H1 (cell line): ENCODE measurements around the gene DDX43. TPM values are rescaled to one million over a fixed set of nuclear protein-coding genes. Genes with fewer than 3 reads are reported as not detected.

ENCODE experiments used
- CTCF ChIA-PET: fragments of 300-600 bp; sonication (Branson Sonifier 250); formaldehyde crosslinking; loops from one replicate; lab custom pipeline; 2021; ENCODE audit not compliant: partially characterized antibody; lab: Charles Lee
- POLR2A ChIA-PET: fragments of 300-600 bp; sonication (Branson Sonifier 250); formaldehyde crosslinking; loops from one replicate; lab custom pipeline; 2021; ENCODE audit warnings: inconsistent platforms; ENCODE audit not compliant: partially characterized antibody; lab: Charles Lee
- DNase-seq, 2 experiments: peaks; one replicate each; pipeline versions ENCODE4 v3.0.0 to v3.0.0-alpha.2; 2010 to 2022; ENCODE audit warnings: low spot score in 2 of 2, low read depth in 1 of 2, mixed read lengths in 1 of 2
- FAIRE-seq: peaks from 2 replicates; lab custom pipeline; 2011; peaks lifted over from hg19 to GRCh38; lab: Jason Lieb, UNC
- H2AFZ ChIP-seq: 2 replicates; pipeline ENCODE4 v1.8.1; 2012; ENCODE audit warnings: low read length, inconsistent platforms
- H2AK5ac ChIP-seq: 2 replicates; pipeline ENCODE4 v1.6.1; 2013; ENCODE audit warnings: low read depth, low read length
- H2BK120ac ChIP-seq: replicated peaks from 2 replicates; pipeline ENCODE3; 2013; ENCODE audit warnings: low read depth, low read length, inconsistent platforms
- H2BK12ac ChIP-seq: 2 replicates; pipeline ENCODE4 v1.6.1; 2013; ENCODE audit warnings: low read depth, low read length
- H2BK15ac ChIP-seq: 2 replicates; pipeline ENCODE4 v1.6.1; 2013; ENCODE audit warnings: low read length
- H2BK20ac ChIP-seq: 2 replicates; pipeline ENCODE4 v1.6.1; 2013; ENCODE audit warnings: low read length
- H2BK5ac ChIP-seq: 2 replicates; pipeline ENCODE4 v1.6.1; 2013; ENCODE audit warnings: low read depth, low read length
- H3K14ac ChIP-seq: 2 replicates; pipeline ENCODE4 v1.6.1; 2013; ENCODE audit warnings: inconsistent platforms; ENCODE audit not compliant: insufficient read length
- H3K18ac ChIP-seq: 2 replicates; pipeline ENCODE4 v1.6.1; 2013; ENCODE audit warnings: low read length; ENCODE audit errors: extremely low read depth
- H3K23ac ChIP-seq: 2 replicates; pipeline ENCODE4 v1.6.1; 2013; ENCODE audit warnings: inconsistent platforms; ENCODE audit not compliant: insufficient read length
- H3K23me2 ChIP-seq: 2 replicates; pipeline ENCODE4 v1.6.1; 2013; ENCODE audit warnings: low read depth, low read length
- H3K27ac ChIP-seq: 2 replicates; pipeline ENCODE4 v1.6.1; 2011; ENCODE audit warnings: low read depth, low read length, inconsistent platforms
- H3K27me3 ChIP-seq, 4 experiments: replicated peaks in 1 of 4; 1 replicate in 1 of 4; 2 replicates in 3 of 4; pipeline versions ENCODE4 v1.6.1 to v1.8.1; 2011 to 2013; ENCODE audit warnings: low read length in 3 of 4, mild to moderate bottlenecking in 3 of 4, inconsistent platforms in 2 of 4, mixed read lengths in 2 of 4, moderate library complexity in 1 of 4; ENCODE audit not compliant: control insufficient read depth in 3 of 4, insufficient read depth in 3 of 4; ENCODE audit errors: extremely low read depth in 1 of 4
- H3K36me3 ChIP-seq, 4 experiments: 2 replicates each; pipeline versions ENCODE4 v1.6.1 to v1.8.1; 2011 to 2013; ENCODE audit warnings: mild to moderate bottlenecking in 4 of 4, low read length in 3 of 4, moderate library complexity in 2 of 4, control low read depth in 1 of 4, inconsistent platforms in 1 of 4; ENCODE audit not compliant: insufficient read depth in 4 of 4, control insufficient read depth in 2 of 4
- H3K4ac ChIP-seq: replicated peaks from 2 replicates; pipeline ENCODE3; 2013; ENCODE audit warnings: low read length, low read depth, mixed read lengths, inconsistent platforms; ENCODE audit not compliant: insufficient read length
- H3K4me1 ChIP-seq, 4 experiments: replicated peaks in 1 of 4; 1 replicate in 1 of 4; 2 replicates in 3 of 4; pipeline versions ENCODE4 v1.6.1 to v1.8.1; 2011 to 2013; ENCODE audit warnings: low read length in 3 of 4, inconsistent platforms in 2 of 4, mixed read lengths in 1 of 4; ENCODE audit not compliant: insufficient read depth in 4 of 4, control insufficient read depth in 3 of 4
- H3K4me2 ChIP-seq, 2 experiments: 2 replicates each; pipeline versions ENCODE4 v1.6.1 to v1.8.1; 2011 to 2013; ENCODE audit warnings: low read depth in 2 of 2, low read length in 2 of 2, control low read depth in 1 of 2, inconsistent platforms in 1 of 2, mild to moderate bottlenecking in 1 of 2; ENCODE audit not compliant: insufficient read depth in 1 of 2
- H3K4me3 ChIP-seq, 4 experiments: fragments of 200-600, 300-600 bp in 1 of 4; sonication (generic), shearing (Covaris generic), sonication (Bioruptor Twin) in 1 of 4; 2 replicates each; pipeline versions ENCODE4 v1.5.1 to v1.8.1; 2011 to 2016; ENCODE audit warnings: low read length in 4 of 4, low read depth in 3 of 4, control low read depth in 2 of 4, inconsistent platforms in 2 of 4, mild to moderate bottlenecking in 2 of 4, mixed read lengths in 1 of 4, moderate library complexity in 1 of 4; ENCODE audit not compliant: insufficient read depth in 2 of 4; ENCODE audit errors: extremely low read depth in 1 of 4
- H3K56ac ChIP-seq: replicated peaks from 2 replicates; pipeline ENCODE3; 2013; ENCODE audit warnings: low read depth, mild to moderate bottlenecking, mixed read lengths, low read length, inconsistent platforms; ENCODE audit not compliant: insufficient read length
- H3K79me1 ChIP-seq: 2 replicates; pipeline ENCODE4 v1.6.1; 2013; ENCODE audit warnings: low read depth, low read length, control low read depth
- H3K79me2 ChIP-seq, 2 experiments: 2 replicates each; pipeline versions ENCODE4 v1.6.1 to v1.8.1; 2012 to 2013; ENCODE audit warnings: low read length in 2 of 2, mild to moderate bottlenecking in 2 of 2, inconsistent platforms in 1 of 2; ENCODE audit not compliant: insufficient read depth in 2 of 2, control insufficient read depth in 1 of 2
- H3K9ac ChIP-seq, 4 experiments: replicated peaks in 1 of 4; 1 replicate in 1 of 4; 2 replicates in 3 of 4; pipeline versions ENCODE4 v1.6.1 to v1.8.1; 2011 to 2013; ENCODE audit warnings: low read depth in 3 of 4, low read length in 3 of 4, control low read depth in 2 of 4, mild to moderate bottlenecking in 2 of 4, moderate library complexity in 2 of 4, inconsistent platforms in 1 of 4; ENCODE audit errors: extremely low read depth in 1 of 4
- H3K9me3 ChIP-seq, 2 experiments: 2 replicates each; pipeline versions ENCODE4 v1.6.1 to v1.8.1; 2012 to 2013; ENCODE audit warnings: mild to moderate bottlenecking in 2 of 2, moderate library complexity in 2 of 2, control low read depth in 1 of 2, inconsistent platforms in 1 of 2, low read depth in 1 of 2, low read length in 1 of 2, mixed read lengths in 1 of 2; ENCODE audit not compliant: insufficient read depth in 2 of 2
- H4K20me1 ChIP-seq, 2 experiments: replicated peaks in 1 of 2; 2 replicates each; pipeline versions ENCODE3 to v1.8.1; 2011 to 2013; ENCODE audit warnings: inconsistent platforms in 2 of 2, low read length in 2 of 2, mild to moderate bottlenecking in 1 of 2; ENCODE audit not compliant: insufficient read depth in 2 of 2, control insufficient read depth in 1 of 2
- H4K5ac ChIP-seq: 2 replicates; pipeline ENCODE4 v1.6.1; 2013; ENCODE audit warnings: low read length, low read depth, mixed read lengths, inconsistent platforms; ENCODE audit not compliant: insufficient read length
- H4K8ac ChIP-seq: 2 replicates; pipeline ENCODE4 v1.8.0; 2013; ENCODE audit warnings: mild to moderate bottlenecking, moderate library complexity, low read length, inconsistent platforms; ENCODE audit not compliant: insufficient read depth; ENCODE audit errors: extremely low read depth
- H4K91ac ChIP-seq: replicated peaks from 2 replicates; pipeline ENCODE3; 2013; ENCODE audit warnings: low read length, mixed read lengths, inconsistent platforms; ENCODE audit not compliant: insufficient read length
- BACH1 ChIP-seq: IDR thresholded peaks from 2 replicates; pipeline ENCODE4 v1.6.1; 2012; ENCODE audit warnings: low read length, improper control_type of control experiment
- BCL11A ChIP-seq, 2 experiments: IDR thresholded peaks; one replicate each; pipeline ENCODE4 v1.6.1; 2011; ENCODE audit warnings: low read depth in 2 of 2, low read length in 2 of 2, mild to moderate bottlenecking in 2 of 2
- FOSL1 ChIP-seq: IDR thresholded peaks from 2 replicates; pipeline ENCODE4 v1.6.1; 2011; ENCODE audit warnings: mild to moderate bottlenecking, low read depth, low read length, moderate library complexity; ENCODE audit not compliant: insufficient read depth
- GTF2F1 ChIP-seq: IDR thresholded peaks from 2 replicates; pipeline ENCODE4 v1.6.1; 2012; ENCODE audit warnings: low read depth, low read length, improper control_type of control experiment, borderline replicate concordance
- NRF1 ChIP-seq: IDR thresholded peaks from 2 replicates; pipeline ENCODE4 v1.6.1; 2011; ENCODE audit warnings: mild to moderate bottlenecking, low read depth, low read length, improper control_type of control experiment
- RAD21 ChIP-seq, 2 experiments: IDR thresholded peaks in 1 of 2; conservative IDR thresholded peaks in 1 of 2; 2 replicates each; pipeline ENCODE4 v1.6.1; 2011; ENCODE audit warnings: low read depth in 2 of 2, low read length in 2 of 2, improper control_type of control experiment in 1 of 2, inconsistent platforms in 1 of 2, mild to moderate bottlenecking in 1 of 2, moderate library complexity in 1 of 2
- SP4 ChIP-seq: IDR thresholded peaks from 2 replicates; pipeline ENCODE4 v1.6.1; 2012; ENCODE audit warnings: low read length, inconsistent platforms
- TAF7 ChIP-seq: optimal IDR thresholded peaks from 2 replicates; pipeline ENCODE3; 2011; ENCODE audit warnings: low read depth, mild to moderate bottlenecking, inconsistent platforms, low read length, moderate library complexity, borderline replicate concordance
- TCF12 ChIP-seq: IDR thresholded peaks from 2 replicates; pipeline ENCODE4 v1.6.1; 2011; ENCODE audit warnings: low read depth, mild to moderate bottlenecking, low read length
- WGBS, 2 experiments: shearing (Covaris generic) in 1 of 2; methylation state at CpG; one replicate each; pipeline versions ENCODE4 v1.1.6 to v1.1.7; 2013 to 2015; ENCODE audit warnings: low lambda C conversion rate in 2 of 2, mixed read lengths in 2 of 2, inconsistent platforms in 1 of 2, low coverage in 1 of 2, missing lambda C conversion rate in 1 of 2; ENCODE audit not compliant: insufficient replicate concordance in 2 of 2, insufficient coverage in 1 of 2, insufficient read length in 1 of 2; ENCODE audit errors: extremely low coverage in 1 of 2, missing lambda C conversion rate in 1 of 2; 5-methylcytosine and 5-hydroxymethylcytosine counted together
- polyA plus RNA-seq, 7 experiments: library from polyadenylated mRNA; depleted of rRNA in 3 of 7; stranded (reverse) in 5 of 7; unstranded in 2 of 7; fragments of >200 nt in 5 of 7; fragments of 200-250 nt in 2 of 7; gene quantifications; 1 replicate in 5 of 7; 2 replicates in 1 of 7; 4 replicates in 1 of 7; pipeline versions ENCODE4 v1.2.1 to v1.2.3, GENCODE V29; 2011 to 2013; ENCODE audit warnings: missing spikeins in 2 of 7, mixed read lengths in 2 of 7
- total RNA-seq: library from RNA; stranded (reverse); fragmentation: NEBNext Ultra II Directional; extraction: Animal tissue kit (Norgen Biotek cat#: 25700); gene quantifications from 2 replicates; pipeline ENCODE4 v1.2.1, GENCODE V29; 2021
- TF ChIP-seq, protein P1 (sequence below): IDR thresholded peaks from 2 replicates; pipeline ENCODE4 v1.6.1; 2011; ENCODE audit warnings: low read length, improper control_type of control experiment

The DDX43 gene
- total and polyA plus RNA-seq, 2 of the 8 experiments (the other 6 are each of a cell fraction or from before 2014, with no cell fraction given), result 0.05 TPM; not detected in 1

- H3K4me1 ChIP-seq, result no peaks in the 10 kb centered on the region
- no peak overlapping the region for H3K23ac ChIP-seq
- no peak overlapping the region for H3K27ac ChIP-seq
- no peak overlapping the region for H4K8ac ChIP-seq
- CTCF ChIA-PET, result interaction anchor here (1.1 kb wide), 1 partner anchor 66 kb away, joined by 3 read pairs; no protein-coding TSS in a partner anchor
- H3K14ac ChIP-seq, result no peak overlapping the region
- no peak overlapping the region for H4K5ac ChIP-seq
- no peak overlapping the region for H2BK12ac ChIP-seq
- H3K9me3 ChIP-seq, result no peaks in the 10 kb centered on the region
- H3K23me2 ChIP-seq, result peaks cover 2% of the 10 kb centered on the region; the same call in 1 of the 2 replicates
- no peak overlapping the region for H2BK15ac ChIP-seq
- no peak overlapping the region for H3K18ac ChIP-seq
- no peaks in the 10 kb centered on the region for H3K79me1 ChIP-seq
- peaks cover 0 to 6% (median 0%) of the 10 kb centered on the region in 4 experiments; a peak in 2 of 8 replicates for H3K36me3 ChIP-seq
- TF ChIP-seq RAD21 (IDR thresholded peaks at IDR 0.05 in 1 of 2, conservative IDR thresholded peaks at IDR 0.05 in 1 of 2; ENCODE audit: low read depth in 2 of 2, low read length in 2 of 2) (no peak), SP4 (no peak), GTF2F1 (no peak), FOSL1 (no peak), TAF7 (no peak), NRF1 (no peak), TCF12 (no peak), BACH1 (no peak), BCL11A (IDR thresholded peaks at IDR 0.05; ENCODE audit: low read depth in 2 of 2, low read length in 2 of 2) (no peak)
- TF ChIP-seq, protein P1, sequence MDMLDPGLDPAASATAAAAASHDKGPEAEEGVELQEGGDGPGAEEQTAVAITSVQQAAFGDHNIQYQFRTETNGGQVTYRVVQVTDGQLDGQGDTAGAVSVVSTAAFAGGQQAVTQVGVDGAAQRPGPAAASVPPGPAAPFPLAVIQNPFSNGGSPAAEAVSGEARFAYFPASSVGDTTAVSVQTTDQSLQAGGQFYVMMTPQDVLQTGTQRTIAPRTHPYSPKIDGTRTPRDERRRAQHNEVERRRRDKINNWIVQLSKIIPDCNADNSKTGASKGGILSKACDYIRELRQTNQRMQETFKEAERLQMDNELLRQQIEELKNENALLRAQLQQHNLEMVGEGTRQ, result no peak
- no peak overlapping the region for H4K91ac ChIP-seq
- no peak overlapping the region for H2BK20ac ChIP-seq
- H2AK5ac ChIP-seq, result no peak overlapping the region
- no peak overlapping the region for H3K4ac ChIP-seq
- no peak overlapping the region for H2BK120ac ChIP-seq
- H3K27me3 ChIP-seq, result no peaks in the 10 kb centered on the region
- H2AFZ ChIP-seq, result no peak overlapping the region
- 86% methylated on average over 3 of the region's 3 CpGs; no CpG with 5 or more reads in 1 of the 2 experiments for WGBS, 2 experiments
- no peak overlapping the region for H3K9ac ChIP-seq
- H2BK5ac ChIP-seq, result no peak overlapping the region
- POLR2A ChIA-PET, result interaction anchor here (0.6 to 1.7 kb wide), 5 partner anchors 9 to 200 kb away, joined by 3 to 6 read pairs (median 4); partner anchors contain the start of genes CGAS and MTO1
- no peak overlapping the region for H3K56ac ChIP-seq
- H3K79me2 ChIP-seq, result no peaks in the 10 kb centered on the region
- no peak for DNase-seq
- H4K20me1 ChIP-seq, result no peaks in the 10 kb centered on the region
- no peak overlapping the region for H3K4me2 ChIP-seq
- H3K4me3 ChIP-seq, result no peak overlapping the region
- no peak for FAIRE-seq
These were observed 48.9 kb downstream of the DDX43 start for GRCh38 chr6:73443555-73443954.
